Loucy (cell line): ENCODE measurements around the gene PDE8A.

Source experiments
- H2AFZ ChIP-seq: fragments of 200-600 bp; sonication (generic); 2 replicates; pipeline ENCODE4 v1.6.0; 2016; ENCODE audit warnings: antibody characterized with exemption, mild to moderate bottlenecking, low read length, moderate library complexity
- H3F3A ChIP-seq: fragments of 200-600 bp; 2 replicates; pipeline ENCODE4 v1.6.0; 2016; ENCODE audit warnings: antibody characterized with exemption, low read depth, mild to moderate bottlenecking
- H3K27me3 ChIP-seq: fragments of 200-600 bp; sonication (generic); 2 replicates; pipeline ENCODE4 v1.6.1; 2014; ENCODE audit warnings: low read length, mild to moderate bottlenecking; ENCODE audit not compliant: insufficient read depth, poor library complexity, severe bottlenecking
- H3K36me3 ChIP-seq: fragments of 200-600 bp; sonication (generic); 2 replicates; pipeline ENCODE4 v1.6.1; 2016; ENCODE audit warnings: low read length; ENCODE audit not compliant: insufficient read depth
- H3K4me1 ChIP-seq: fragments of 200-600 bp; sonication (generic); 2 replicates; pipeline ENCODE4 v1.5.1; 2014; ENCODE audit warnings: low read length, mild to moderate bottlenecking; ENCODE audit not compliant: insufficient read depth, poor library complexity, severe bottlenecking
- H3K4me2 ChIP-seq: fragments of 200-600 bp; sonication (generic); 2 replicates; pipeline ENCODE4 v1.6.0; 2014; ENCODE audit warnings: antibody characterized with exemption, low read length, low read depth, mild to moderate bottlenecking; ENCODE audit not compliant: poor library complexity, severe bottlenecking
- H3K4me3 ChIP-seq: fragments of 200-600 bp; sonication (generic); 2 replicates; pipeline ENCODE4 v1.5.1; 2014; ENCODE audit warnings: low read length, mild to moderate bottlenecking, mixed read lengths; ENCODE audit not compliant: poor library complexity, severe bottlenecking
- H3K79me2 ChIP-seq: fragments of 200-600 bp; sonication (generic); 2 replicates; pipeline ENCODE4 v1.6.1; 2014; ENCODE audit warnings: low read length; ENCODE audit not compliant: insufficient read depth
- H3K9ac ChIP-seq: fragments of 200-600 bp; sonication (generic); 2 replicates; pipeline ENCODE4 v1.6.0; 2014; ENCODE audit warnings: mild to moderate bottlenecking, low read depth, low read length, moderate library complexity; ENCODE audit not compliant: poor library complexity, severe bottlenecking
- H3K9me2 ChIP-seq: fragments of 200-600 bp; sonication (generic); replicated peaks from 2 replicates; pipeline ENCODE4 v1.6.1; 2016; ENCODE audit warnings: low read depth, low read length, mixed read lengths
- H3K9me3 ChIP-seq: fragments of 200-600 bp; sonication (generic); 2 replicates; pipeline ENCODE4 v1.6.1; 2014; ENCODE audit warnings: mild to moderate bottlenecking, antibody characterized with exemption, low read length, low read depth; ENCODE audit not compliant: insufficient read depth
- H4K20me1 ChIP-seq: fragments of 200-600 bp; sonication (generic); 2 replicates; pipeline ENCODE4 v1.6.0; 2014; ENCODE audit warnings: antibody characterized with exemption, low read length, mild to moderate bottlenecking; ENCODE audit not compliant: insufficient read depth, poor library complexity, severe bottlenecking
- CTCF ChIP-seq: fragments of 200-600 bp; sonication (generic); conservative IDR thresholded peaks from 2 replicates; pipeline ENCODE4 v1.5.1; 2014; ENCODE audit warnings: mild to moderate bottlenecking, antibody characterized with exemption, low read length
- EZH2phosphoT487 ChIP-seq: fragments of 200-600 bp; IDR thresholded peaks from 2 replicates; pipeline ENCODE4 v1.6.1; 2018; ENCODE audit warnings: antibody characterized with exemption, mild to moderate bottlenecking, moderate library complexity, borderline replicate concordance

Gene PDE8A

DNA sequence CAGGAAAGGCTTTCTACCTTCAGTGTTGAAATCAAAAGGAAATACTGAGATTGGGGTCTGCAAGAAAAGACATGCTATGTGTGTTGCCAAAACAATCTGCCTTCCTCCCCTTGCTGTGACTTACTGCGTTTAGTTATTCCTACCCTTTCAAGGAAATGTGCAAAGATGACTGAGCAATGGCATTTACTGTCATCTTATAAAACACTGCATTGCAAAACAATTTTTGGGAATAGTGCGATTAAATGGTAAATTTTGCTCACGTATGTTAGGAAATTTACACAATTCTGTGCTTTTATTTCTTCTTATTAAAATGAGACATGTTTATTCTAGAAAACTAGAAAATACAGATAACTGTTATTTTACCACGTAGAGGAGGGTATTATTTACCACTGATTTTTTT lies 45.8 kb downstream of the PDE8A start:
- Histone ChIP-seq H3K9me2 (no peaks in the 10 kb centered on the region), H2AFZ (no peak overlapping the region), H3K4me3 (no peak overlapping the region), H3K36me3 (no peaks in the 10 kb centered on the region), H3K9me3 (no peaks in the 10 kb centered on the region), H4K20me1 (peaks cover 10% of the 10 kb centered on the region), H3K27me3 (no peaks in the 10 kb centered on the region), H3F3A (no peaks in the 10 kb centered on the region), H3K9ac (no peak overlapping the region), H3K79me2 (peaks cover 53% of the 10 kb centered on the region), H3K4me2 (no peak overlapping the region), H3K4me1 (peaks cover 56% of the 10 kb centered on the region)
- TF ChIP-seq CTCF (no peak), EZH2phosphoT487 (no peak)

- H3K79me2 ChIP-seq = peaks cover 58% of the 10 kb centered on the region
- H3K9ac ChIP-seq = no peak overlapping the region
- TF ChIP-seq CTCF (no peak), EZH2phosphoT487 (no peak)
- H3K4me1 ChIP-seq = peaks cover 66% of the 10 kb centered on the region
- H3K9me2 ChIP-seq = no peaks in the 10 kb centered on the region
- H3K4me3 ChIP-seq = no peak overlapping the region
- no peaks in the 10 kb centered on the region for H3K36me3 ChIP-seq
- no peak overlapping the region for H2AFZ ChIP-seq
- H3F3A ChIP-seq = no peaks in the 10 kb centered on the region
- H4K20me1 ChIP-seq = peaks cover 10% of the 10 kb centered on the region
- no peaks in the 10 kb centered on the region for H3K27me3 ChIP-seq
- no peak overlapping the region for H3K4me2 ChIP-seq
- no peaks in the 10 kb centered on the region for H3K9me3 ChIP-seq
Measured at GRCh38 chr15:85028416-85028815, 46.8 kb downstream of the PDE8A start.

- Histone ChIP-seq H3K4me2 (no peak overlapping the region), H3K4me1 (peaks cover 64% of the 10 kb centered on the region), H3F3A (no peaks in the 10 kb centered on the region), H3K9ac (no peak overlapping the region), H3K9me3 (no peaks in the 10 kb centered on the region), H3K4me3 (no peak overlapping the region), H3K36me3 (no peaks in the 10 kb centered on the region), H3K27me3 (no peaks in the 10 kb centered on the region), H3K79me2 (peaks cover 52% of the 10 kb centered on the region), H3K9me2 (no peaks in the 10 kb centered on the region), H2AFZ (no peak overlapping the region), H4K20me1 (peaks cover 6% of the 10 kb centered on the region)
- TF ChIP-seq EZH2phosphoT487 = no peak
- no peak for TF ChIP-seq CTCF
Measured at GRCh38 chr15:85029221-85029620, 47.6 kb downstream of the PDE8A start.
